ENCODE data around the gene NWD2.

GRCh38 chr4:37304612-37305011 is 60.1 kb downstream of the NWD2 start:
- TF ChIP-seq MXI1 (IDR thresholded peaks at IDR 0.05; ENCODE audit: low read depth, low read length) (no peak), MYC (IDR thresholded peaks at IDR 0.05; ENCODE audit: low read depth, low read length) (no peak), MYC (CRISPR knock-in tag; IDR thresholded peaks at IDR 0.05; ENCODE audit: borderline replicate concordance, low read depth) (no peak), GMEB1 (CRISPR knock-in tag; IDR thresholded peaks at IDR 0.05) (no peak), PHB2 (IDR thresholded peaks at IDR 0.05; ENCODE audit: low read depth) (no peak), CC2D1A (IDR thresholded peaks at IDR 0.05) (no peak), POLR2A (conservative IDR thresholded peaks at IDR 0.05) (no peak), CTCF (IDR thresholded peaks at IDR 0.05 in 2 of 3, conservative IDR thresholded peaks at IDR 0.05 in 1 of 3; ENCODE audit: insufficient read depth in 2 of 3, low read depth in 1 of 3, low read length in 3 of 3) (no peak), TCF15 (CRISPR knock-in tag; IDR thresholded peaks at IDR 0.05) (no peak), KAT8 (IDR thresholded peaks at IDR 0.05; ENCODE audit: low read depth) (no peak), STAG1 (CRISPR knock-in tag; IDR thresholded peaks at IDR 0.05; ENCODE audit: borderline replicate concordance) (no peak), BRD9 (IDR thresholded peaks at IDR 0.05; ENCODE audit: low read depth, partially characterized antibody) (no peak), RFX5 (IDR thresholded peaks at IDR 0.05; ENCODE audit: low read depth, low read length) (no peak), MTF1 (CRISPR knock-in tag; IDR thresholded peaks at IDR 0.05; ENCODE audit: borderline replicate concordance) (no peak)
